ENCODE results near the gene CDH13.

- TF ChIP-seq CTCF (IDR thresholded peaks at IDR 0.05; ENCODE audit: borderline replicate concordance, extremely low read depth, low read length, poor library complexity, severe bottlenecking) (no peak), EZH2 (IDR thresholded peaks at IDR 0.05; ENCODE audit: borderline replicate concordance, low read depth, low read length, severe bottlenecking) (no peak)
Measured at GRCh38 chr16:82773018-82773417, 146.2 kb downstream of the CDH13 start.
